HEK293T (cell line): ENCODE measurements around the gene PRRT1B.

Source experiments
- ARNT ChIP-seq: fragments of 450-650 bp; IDR thresholded peaks from 2 replicates; pipeline ENCODE4 v1.6.1; 2017; ENCODE audit warnings: mild to moderate bottlenecking
- BHLHE40 ChIP-seq: fragments of 450-650 bp; IDR thresholded peaks from 2 replicates; pipeline ENCODE4 v1.6.1; 2016; ENCODE audit warnings: mild to moderate bottlenecking, moderate library complexity, borderline replicate concordance
- ELF4 ChIP-seq: fragments of 450-650 bp; IDR thresholded peaks from 2 replicates; pipeline ENCODE4 v1.6.1; 2017; ENCODE audit warnings: antibody characterized with exemption
- FOXA1 ChIP-seq: fragments of 450-650 bp; IDR thresholded peaks from 2 replicates; pipeline ENCODE4 v1.6.1; 2016; ENCODE audit warnings: mild to moderate bottlenecking
- FOXK2 ChIP-seq: fragments of 450-650 bp; IDR thresholded peaks from 2 replicates; pipeline ENCODE4 v1.6.1; 2016; ENCODE audit warnings: mild to moderate bottlenecking
- FOXM1 ChIP-seq: fragments of 450-650 bp; IDR thresholded peaks from 2 replicates; pipeline ENCODE4 v1.6.1; 2017; ENCODE audit warnings: mild to moderate bottlenecking, borderline replicate concordance
- HDGF ChIP-seq: fragments of 450-650 bp; IDR thresholded peaks from 2 replicates; pipeline ENCODE4 v1.6.1; 2017; ENCODE audit warnings: antibody characterized with exemption, borderline replicate concordance
- LEF1 ChIP-seq: fragments of 450-650 bp; IDR thresholded peaks from 2 replicates; pipeline ENCODE4 v1.6.1; 2017; ENCODE audit warnings: mild to moderate bottlenecking, borderline replicate concordance
- NFRKB ChIP-seq: fragments of 450-650 bp; IDR thresholded peaks from 2 replicates; pipeline ENCODE4 v1.6.1; 2016; ENCODE audit warnings: mild to moderate bottlenecking, moderate library complexity
- PKNOX1 ChIP-seq: fragments of 450-650 bp; IDR thresholded peaks from 2 replicates; pipeline ENCODE4 v1.6.1; 2016
- SP1 ChIP-seq: fragments of 450-650 bp; IDR thresholded peaks from 2 replicates; pipeline ENCODE4 v1.6.1; 2017
- SUZ12 ChIP-seq: fragments of 450-650 bp; IDR thresholded peaks from 2 replicates; pipeline ENCODE4 v1.6.1; 2016; ENCODE audit warnings: mild to moderate bottlenecking
- ZNF384 ChIP-seq: fragments of 450-650 bp; IDR thresholded peaks from 2 replicates; pipeline ENCODE4 v1.6.1; 2016

DNA sequence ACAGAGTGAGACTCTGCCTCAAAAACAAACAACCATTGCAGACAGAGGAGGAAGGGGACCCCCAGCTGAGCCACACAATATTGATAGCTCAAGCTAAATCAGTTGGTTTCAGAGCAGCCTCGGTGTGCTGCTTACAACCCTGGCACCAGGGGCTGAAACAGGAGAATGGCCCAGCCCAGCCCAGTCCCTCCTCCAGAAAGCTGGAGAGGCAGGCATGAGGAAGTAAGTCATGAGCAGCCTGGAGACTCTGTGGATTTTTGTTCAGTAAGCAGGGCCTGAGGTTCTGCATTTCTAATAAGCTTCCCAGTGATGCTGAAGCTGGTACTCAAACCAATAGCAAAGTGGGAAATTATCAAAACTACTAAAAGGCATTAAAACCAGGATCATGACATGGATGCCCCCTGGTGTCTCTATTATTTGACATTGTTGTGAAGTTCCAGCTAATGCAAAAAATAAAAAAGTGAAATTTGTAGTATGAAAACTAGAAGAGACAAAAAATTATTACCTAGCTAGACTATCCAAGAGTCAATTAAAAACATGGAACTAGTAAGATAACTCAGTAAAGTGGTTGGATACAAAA is 14.2 kb downstream of the PRRT1B start:
- TF ChIP-seq PKNOX1: no peak
- no peak for TF ChIP-seq HDGF
- TF ChIP-seq NFRKB: no peak
- no peak for TF ChIP-seq FOXM1
- TF ChIP-seq SP1: no peak
- TF ChIP-seq ARNT: no peak
- TF ChIP-seq BHLHE40: no peak
- no peak for TF ChIP-seq SUZ12
- no peak for TF ChIP-seq FOXA1
- TF ChIP-seq LEF1: no peak
- no peak for TF ChIP-seq FOXK2
- no peak for TF ChIP-seq ELF4
- no peak for TF ChIP-seq ZNF384
